Measurements from ENCODE around the gene ITPA.

The ITPA gene

GRCh38 chr20:3223651-3223993 is 14.3 kb downstream of the ITPA start:
- peaks cover 9 to 20% of the 10 kb centered on the region in 2 donors for H3K36me3 ChIP-seq (ENCODE audit: control insufficient read depth in 2 of 2, insufficient read depth in 2 of 2, low read length in 2 of 2)
- H3K9me3 ChIP-seq (ENCODE audit: control insufficient read depth in 2 of 2, low read length in 2 of 2): no peaks in the 10 kb centered on the region
- no peak overlapping the region for H3K4me3 ChIP-seq (ENCODE audit: low read length in 2 of 2)
- no peak overlapping the region for H3K9ac ChIP-seq (ENCODE audit: low read length in 2 of 2)
- H3K27me3 ChIP-seq (ENCODE audit: control insufficient read depth in 1 of 2, insufficient read depth in 2 of 2, low read length in 2 of 2): no peaks in the 10 kb centered on the region
- H3K27ac ChIP-seq (ENCODE audit: low read length): no peak overlapping the region
- H3K4me1 ChIP-seq (ENCODE audit: control insufficient read depth, insufficient read depth, low read length): peaks cover 1% of the 10 kb centered on the region

DNA sequence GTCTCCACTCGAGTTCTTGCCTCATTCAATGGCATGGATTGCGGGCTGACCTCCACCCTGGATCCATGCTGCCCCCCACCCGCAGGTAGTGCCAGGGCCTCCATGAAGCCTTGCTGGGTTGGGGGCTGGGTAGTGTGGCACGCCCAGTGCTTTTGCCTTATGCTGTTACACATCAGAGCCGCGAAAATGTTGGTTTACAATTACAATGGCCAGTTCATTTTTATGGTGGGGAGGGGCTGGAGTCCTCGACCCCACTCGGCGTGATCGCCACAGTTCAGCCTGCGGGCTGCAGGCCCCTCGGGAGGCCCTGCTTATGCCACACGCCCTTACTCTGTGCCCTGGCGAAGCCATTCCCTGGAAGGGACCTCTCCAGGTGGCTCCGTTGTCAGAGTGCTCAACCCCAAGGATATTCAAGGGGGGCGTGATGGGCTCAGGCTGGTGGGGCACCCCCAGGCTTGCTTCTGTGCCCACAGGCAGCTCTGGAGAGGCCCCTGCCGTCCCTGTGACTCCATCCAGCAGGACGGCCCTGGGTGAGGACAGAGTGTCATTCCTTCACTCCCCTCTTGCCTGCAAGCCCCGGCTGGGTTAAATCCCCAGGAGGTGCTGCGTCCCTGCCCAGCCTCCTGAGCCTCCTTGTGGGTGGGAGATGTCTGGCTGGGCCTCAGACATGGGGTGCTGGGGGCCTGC is 14.8 kb downstream of the ITPA start:
- Histone ChIP-seq H3K27ac (ENCODE audit: low read length) (no peak overlapping the region), H3K9me3 (ENCODE audit: control insufficient read depth in 2 of 2, low read length in 2 of 2) (no peaks in the 10 kb centered on the region), H3K4me3 (ENCODE audit: low read length in 2 of 2) (no peak overlapping the region), H3K9ac (ENCODE audit: low read length in 2 of 2) (no peak overlapping the region), H3K4me1 (ENCODE audit: control insufficient read depth, insufficient read depth, low read length) (no peaks in the 10 kb centered on the region), H3K36me3 (ENCODE audit: control insufficient read depth in 2 of 2, insufficient read depth in 2 of 2, low read length in 2 of 2) (peaks cover 9 to 20% of the 10 kb centered on the region in 2 donors), H3K27me3 (ENCODE audit: control insufficient read depth in 1 of 2, insufficient read depth in 2 of 2, low read length in 2 of 2) (no peaks in the 10 kb centered on the region)

- Histone ChIP-seq H3K4me1 (ENCODE audit: control insufficient read depth, insufficient read depth, low read length) (no peaks in the 10 kb centered on the region), H3K4me3 (ENCODE audit: low read length in 2 of 2) (no peak overlapping the region), H3K27ac (ENCODE audit: low read length) (no peak overlapping the region), H3K9me3 (ENCODE audit: control insufficient read depth in 2 of 2, low read length in 2 of 2) (no peaks in the 10 kb centered on the region), H3K36me3 (ENCODE audit: control insufficient read depth in 2 of 2, insufficient read depth in 2 of 2, low read length in 2 of 2) (peaks cover 9 to 20% of the 10 kb centered on the region in 2 donors), H3K9ac (ENCODE audit: low read length in 2 of 2) (no peak overlapping the region), H3K27me3 (ENCODE audit: control insufficient read depth in 1 of 2, insufficient read depth in 2 of 2, low read length in 2 of 2) (no peaks in the 10 kb centered on the region)
These were observed 15.6 kb downstream of the ITPA start for GRCh38 chr20:3224681-3225421.

GRCh38 chr20:3226093-3226492 is 16.8 kb downstream of the ITPA start:
- Histone ChIP-seq H3K4me1 (ENCODE audit: control insufficient read depth, insufficient read depth, low read length) (no peaks in the 10 kb centered on the region), H3K27me3 (ENCODE audit: control insufficient read depth in 1 of 2, insufficient read depth in 2 of 2, low read length in 2 of 2) (no peaks in the 10 kb centered on the region), H3K9ac (ENCODE audit: low read length in 2 of 2) (no peak overlapping the region), H3K9me3 (ENCODE audit: control insufficient read depth in 2 of 2, low read length in 2 of 2) (no peaks in the 10 kb centered on the region), H3K4me3 (ENCODE audit: low read length in 2 of 2) (no peak overlapping the region), H3K27ac (ENCODE audit: low read length) (no peak overlapping the region), H3K36me3 (ENCODE audit: control insufficient read depth in 2 of 2, insufficient read depth in 2 of 2, low read length in 2 of 2) (peaks cover 9 to 16% of the 10 kb centered on the region in 2 donors)

DNA sequence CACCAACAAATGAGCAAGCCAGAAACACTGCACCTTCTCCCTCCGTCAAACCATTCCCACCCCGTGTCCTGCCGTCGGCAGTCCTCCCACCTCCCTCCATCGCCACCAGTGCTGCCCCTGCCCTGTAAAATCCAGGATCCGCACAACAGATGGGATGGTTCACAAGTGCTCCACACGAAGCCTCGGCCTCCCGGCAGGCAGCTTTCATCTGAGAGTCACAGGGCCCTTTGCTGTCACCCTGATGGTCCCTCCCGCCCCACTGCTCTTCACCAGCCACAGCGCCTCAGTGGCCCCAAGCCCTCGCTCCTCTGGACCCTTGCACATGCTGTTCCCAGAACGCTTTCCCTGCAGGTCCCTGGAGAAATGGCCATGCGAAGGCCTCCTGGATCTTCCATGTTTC is 17.6 kb downstream of the ITPA start:
- Histone ChIP-seq H3K4me3 (ENCODE audit: low read length in 2 of 2) (no peak overlapping the region), H3K9me3 (ENCODE audit: control insufficient read depth in 2 of 2, low read length in 2 of 2) (no peaks in the 10 kb centered on the region), H3K4me1 (ENCODE audit: control insufficient read depth, insufficient read depth, low read length) (no peaks in the 10 kb centered on the region), H3K27me3 (ENCODE audit: control insufficient read depth in 1 of 2, insufficient read depth in 2 of 2, low read length in 2 of 2) (no peaks in the 10 kb centered on the region), H3K27ac (ENCODE audit: low read length) (no peak overlapping the region), H3K9ac (ENCODE audit: low read length in 2 of 2) (no peak overlapping the region), H3K36me3 (ENCODE audit: control insufficient read depth in 2 of 2, insufficient read depth in 2 of 2, low read length in 2 of 2) (peaks cover 9 to 10% of the 10 kb centered on the region in 2 donors)

DNA sequence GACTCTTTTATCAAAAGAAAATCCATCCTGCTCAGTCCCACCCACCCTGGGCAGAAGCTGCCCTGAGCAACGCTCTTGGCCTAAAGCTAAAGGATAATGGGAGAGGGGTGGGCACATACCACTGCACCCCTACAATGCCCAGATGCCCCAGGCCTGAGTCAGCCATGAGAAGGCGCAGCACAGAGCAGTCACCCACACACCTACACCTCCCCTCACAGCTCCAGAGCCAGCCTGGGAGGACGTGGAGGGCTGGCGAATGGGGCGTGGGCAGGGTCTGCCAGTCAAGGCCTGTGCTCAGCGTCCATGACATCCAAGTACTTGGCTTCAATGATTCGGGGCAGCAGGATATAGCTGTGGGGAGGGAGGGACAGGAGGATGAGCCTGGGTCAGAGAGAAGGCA is 18.2 kb downstream of the ITPA start:
- peaks cover 9% of the 10 kb centered on the region in 2 donors for H3K36me3 ChIP-seq (ENCODE audit: control insufficient read depth in 2 of 2, insufficient read depth in 2 of 2, low read length in 2 of 2)
- no peak overlapping the region for H3K27ac ChIP-seq (ENCODE audit: low read length)
- H3K9me3 ChIP-seq (ENCODE audit: control insufficient read depth in 2 of 2, low read length in 2 of 2): no peaks in the 10 kb centered on the region
- H3K4me3 ChIP-seq (ENCODE audit: low read length in 2 of 2): no peak overlapping the region
- no peak overlapping the region for H3K9ac ChIP-seq (ENCODE audit: low read length in 2 of 2)
- H3K27me3 ChIP-seq (ENCODE audit: control insufficient read depth in 1 of 2, insufficient read depth in 2 of 2, low read length in 2 of 2): no peaks in the 10 kb centered on the region
- no peaks in the 10 kb centered on the region for H3K4me1 ChIP-seq (ENCODE audit: control insufficient read depth, insufficient read depth, low read length)

DNA sequence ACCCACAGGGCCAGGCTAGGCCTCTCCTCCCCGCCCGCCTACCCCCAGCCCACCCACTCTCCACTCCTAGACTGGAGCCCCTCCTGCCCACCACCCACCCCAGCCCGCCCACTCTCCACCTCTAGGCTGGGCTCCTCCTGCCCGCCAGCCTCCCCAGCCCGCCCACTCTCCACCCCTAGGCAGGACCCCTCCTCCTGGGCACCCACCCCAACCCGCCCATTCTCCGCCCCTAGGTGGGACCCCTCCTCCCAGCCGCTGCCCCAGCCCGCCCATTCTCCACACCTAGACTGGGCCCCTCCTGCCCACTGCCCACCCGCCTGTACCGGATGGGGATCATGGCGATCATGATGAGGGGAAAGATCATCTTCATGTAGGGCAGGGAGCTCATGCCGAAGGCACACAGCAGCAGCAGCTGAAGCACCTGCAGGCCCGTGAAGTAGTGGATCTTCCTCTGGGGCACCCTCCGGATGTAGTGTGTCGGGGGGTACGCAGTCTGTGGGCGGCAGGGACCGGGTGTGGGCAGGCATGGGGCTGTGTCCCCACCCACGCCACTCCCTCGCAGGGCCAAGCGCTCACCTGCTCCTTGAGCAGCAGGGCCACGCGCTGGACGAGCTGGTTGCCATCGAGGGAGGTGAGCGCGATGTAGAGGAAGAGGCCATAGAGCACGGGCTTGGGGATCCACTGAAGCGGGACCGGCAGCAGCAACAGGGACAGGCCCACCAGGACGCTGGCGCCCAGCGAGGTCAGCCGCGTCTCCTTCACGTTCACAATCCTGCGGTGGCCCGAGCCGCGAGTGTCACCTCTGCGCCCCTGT is 18.8 kb downstream of the ITPA start:
- peaks cover 5 to 7% of the 10 kb centered on the region in 2 donors for H3K36me3 ChIP-seq (ENCODE audit: control insufficient read depth in 2 of 2, insufficient read depth in 2 of 2, low read length in 2 of 2)
- peaks cover 0 to 2% of the 10 kb centered on the region in 2 donors for H3K27me3 ChIP-seq (ENCODE audit: control insufficient read depth in 1 of 2, insufficient read depth in 2 of 2, low read length in 2 of 2)
- H3K9me3 ChIP-seq (ENCODE audit: control insufficient read depth in 2 of 2, low read length in 2 of 2): no peaks in the 10 kb centered on the region

DNA sequence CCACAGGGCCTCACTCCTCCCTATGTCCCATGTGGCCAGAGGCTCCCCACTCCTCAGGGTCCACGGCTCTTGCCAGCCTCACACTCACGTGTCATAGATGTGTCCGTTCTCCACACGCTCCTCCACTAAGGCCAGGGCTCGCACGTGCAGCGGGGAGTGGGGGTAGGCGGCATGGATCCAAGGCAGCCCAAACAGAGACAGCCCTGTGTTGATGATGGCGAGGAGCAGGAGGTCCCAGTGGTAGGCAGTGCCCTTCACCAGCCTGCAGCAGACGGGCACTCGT is 19.4 kb downstream of the ITPA start:
- Histone ChIP-seq H3K36me3 (ENCODE audit: control insufficient read depth in 2 of 2, insufficient read depth in 2 of 2, low read length in 2 of 2) (peaks cover 3 to 5% of the 10 kb centered on the region in 2 donors), H3K4me3 (ENCODE audit: low read length in 2 of 2) (no peak overlapping the region), H3K4me1 (ENCODE audit: control insufficient read depth, insufficient read depth, low read length) (no peaks in the 10 kb centered on the region), H3K9ac (ENCODE audit: low read length in 2 of 2) (no peak overlapping the region), H3K9me3 (ENCODE audit: control insufficient read depth in 2 of 2, low read length in 2 of 2) (no peaks in the 10 kb centered on the region), H3K27me3 (ENCODE audit: control insufficient read depth in 1 of 2, insufficient read depth in 2 of 2, low read length in 2 of 2) (peaks cover 0 to 2% of the 10 kb centered on the region in 2 donors), H3K27ac (ENCODE audit: low read length) (no peak overlapping the region)

More for the DNA sequence above, 18.8 kb downstream of the ITPA start:
- H3K9ac ChIP-seq (ENCODE audit: low read length in 2 of 2): no peak overlapping the region
- no peaks in the 10 kb centered on the region for H3K4me1 ChIP-seq (ENCODE audit: control insufficient read depth, insufficient read depth, low read length)
- H3K27ac ChIP-seq (ENCODE audit: low read length): no peak overlapping the region
- H3K4me3 ChIP-seq (ENCODE audit: low read length in 2 of 2): no peak overlapping the region

DNA sequence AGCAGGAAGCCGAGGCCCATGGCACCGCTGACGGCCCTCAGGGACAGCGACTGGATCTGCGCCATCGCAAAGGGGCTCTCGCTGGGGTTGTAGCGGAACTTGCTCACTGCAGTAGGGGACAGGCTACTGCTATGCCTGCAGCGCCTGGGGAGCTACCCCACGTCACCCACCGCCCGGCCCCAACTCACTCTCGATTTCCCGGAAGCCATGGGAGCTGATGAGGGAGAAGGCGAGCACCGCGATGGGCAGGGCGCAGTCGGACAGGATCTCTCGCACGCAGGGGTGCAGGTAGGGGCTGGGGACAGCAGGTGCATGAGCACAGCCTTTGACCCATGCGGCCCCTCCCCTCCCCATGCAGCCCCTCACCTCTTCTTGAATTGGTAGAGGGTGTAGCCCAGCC is 19.9 kb downstream of the ITPA start:
- Histone ChIP-seq H3K4me1 (ENCODE audit: control insufficient read depth, insufficient read depth, low read length) (no peaks in the 10 kb centered on the region), H3K27ac (ENCODE audit: low read length) (no peak overlapping the region), H3K27me3 (ENCODE audit: control insufficient read depth in 1 of 2, insufficient read depth in 2 of 2, low read length in 2 of 2) (peaks cover 0 to 2% of the 10 kb centered on the region in 2 donors), H3K9me3 (ENCODE audit: control insufficient read depth in 2 of 2, low read length in 2 of 2) (no peaks in the 10 kb centered on the region), H3K9ac (ENCODE audit: low read length in 2 of 2) (no peak overlapping the region), H3K36me3 (ENCODE audit: control insufficient read depth in 2 of 2, insufficient read depth in 2 of 2, low read length in 2 of 2) (peaks cover 0 to 2% of the 10 kb centered on the region in 2 donors), H3K4me3 (ENCODE audit: low read length in 2 of 2) (no peak overlapping the region)

DNA sequence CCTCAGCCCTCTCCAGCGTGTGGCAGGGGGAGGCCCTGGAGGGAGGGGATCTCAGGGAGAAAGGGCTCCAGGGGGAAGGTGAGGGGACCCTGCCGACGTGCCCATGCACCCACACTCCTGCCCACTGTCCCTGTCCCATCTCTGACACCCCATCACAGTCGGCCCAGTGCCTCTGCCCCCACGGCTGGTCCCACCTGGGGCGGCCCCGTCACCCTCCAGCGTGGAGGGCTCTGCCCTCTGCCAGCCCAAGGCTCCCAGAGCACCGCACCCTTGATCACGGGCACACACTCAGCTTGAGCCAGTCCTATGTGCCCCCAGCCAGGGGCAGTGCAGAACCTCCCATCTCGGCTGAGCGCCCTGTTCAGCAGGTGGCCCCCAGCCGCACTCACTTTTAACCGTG is 20.5 kb downstream of the ITPA start:
- H3K4me1 ChIP-seq (ENCODE audit: control insufficient read depth, insufficient read depth, low read length): no peaks in the 10 kb centered on the region
- no peak overlapping the region for H3K27ac ChIP-seq (ENCODE audit: low read length)
- H3K27me3 ChIP-seq (ENCODE audit: control insufficient read depth in 1 of 2, insufficient read depth in 2 of 2, low read length in 2 of 2): peaks cover 0 to 2% of the 10 kb centered on the region in 2 donors
- no peak overlapping the region for H3K9ac ChIP-seq (ENCODE audit: low read length in 2 of 2)
- H3K9me3 ChIP-seq (ENCODE audit: control insufficient read depth in 2 of 2, low read length in 2 of 2): no peaks in the 10 kb centered on the region
- peaks cover 0 to 2% of the 10 kb centered on the region in 2 donors for H3K36me3 ChIP-seq (ENCODE audit: control insufficient read depth in 2 of 2, insufficient read depth in 2 of 2, low read length in 2 of 2)
- no peak overlapping the region for H3K4me3 ChIP-seq (ENCODE audit: low read length in 2 of 2)

Measured in stomach smooth muscle (tissue), 2 donors.